Cardiac muscle cell (in vitro differentiated cells and primary cell): ENCODE results near the gene OR1B1. TPM values are rescaled to one million over a fixed set of nuclear protein-coding genes. Genes with fewer than 3 reads are reported as not detected.
A peak's percentile ranks its signal among the peaks of the same experiment; 100 is the strongest.

Source experiments
- DNase-seq, 2 donors: peaks; one replicate each; pipeline versions ENCODE4 v3.0.0 to v3.0.0-alpha.2; 2010 to 2017; ENCODE audit warnings: low read depth in 1 of 2, low spot score in 1 of 2
- H3K27ac ChIP-seq: fragments of 200-600 bp; sonication (generic); 2 replicates; pipeline ENCODE4 v1.5.1; 2016
- H3K27me3 ChIP-seq: fragments of 200-600 bp; sonication (generic); 2 replicates; pipeline ENCODE4 v1.6.0; 2016; ENCODE audit warnings: control low read depth
- H3K36me3 ChIP-seq: fragments of 200-600 bp; sonication (generic); 2 replicates; pipeline ENCODE4 v1.5.1; 2016; ENCODE audit warnings: control low read depth
- H3K4me1 ChIP-seq: fragments of 200-600 bp; sonication (generic); 2 replicates; pipeline ENCODE4 v1.8.1; 2017; ENCODE audit warnings: low read depth, mild to moderate bottlenecking, mixed run types
- H3K4me3 ChIP-seq: fragments of 200-600 bp; sonication (generic); 2 replicates; pipeline ENCODE4 v1.5.1; 2016; ENCODE audit warnings: mild to moderate bottlenecking
- H3K9me3 ChIP-seq: fragments of 200-600 bp; sonication (generic); 2 replicates; pipeline ENCODE4 v1.5.1; 2017; ENCODE audit warnings: low read depth, mild to moderate bottlenecking, control low read depth
- CTCF ChIP-seq: IDR thresholded peaks from 2 replicates; pipeline ENCODE4 v1.5.1; 2012; ENCODE audit warnings: low read depth, mild to moderate bottlenecking, low read length
- polyA plus RNA-seq: library from polyadenylated mRNA; unstranded; fragments of >200 nt; fragmentation: Nextera tagmentation; extraction: Ambion mirVana; gene quantifications from 2 replicates; pipeline ENCODE4 v1.2.1, GENCODE V29; 2016
- total RNA-seq: library from RNA; depleted of rRNA; stranded (reverse); fragments of >200 nt; gene quantifications from 2 replicates; pipeline ENCODE4 v1.2.3, GENCODE V29; 2016

The OR1B1 gene
- not detected in 2 replicates for total RNA-seq
- not detected in 2 replicates for polyA plus RNA-seq

- Histone ChIP-seq H3K36me3 (no peaks in the 10 kb centered on the region), H3K27ac (no peak within 1 kb of the TSS), H3K9me3 (peaks cover 4% of the 10 kb centered on the region), H3K27me3 (no peaks in the 10 kb centered on the region), H3K4me3 (no peak within 1 kb of the TSS), H3K4me1 (no peaks in the 10 kb centered on the region)
- TF ChIP-seq CTCF = no peak
- DNase-seq = no peak
These were observed at the start of gene OR1B1 for GRCh38 chr9:122657527-122657926. Gene OR1B1, minus strand, starts transcription at chr9:122657627.

GRCh38 chr9:122695696-122696095, 38.3 kb upstream of the OR1B1 start:
- H3K4me3 ChIP-seq = no peak overlapping the region
- no peaks in the 10 kb centered on the region for H3K4me1 ChIP-seq
- no peak overlapping the region for H3K27ac ChIP-seq
- no peaks in the 10 kb centered on the region for H3K36me3 ChIP-seq
- DNase-seq = no peak
- no peaks in the 10 kb centered on the region for H3K27me3 ChIP-seq
- H3K9me3 ChIP-seq = no peaks in the 10 kb centered on the region
- no peak for TF ChIP-seq CTCF

- Histone ChIP-seq H3K36me3 (no peaks in the 10 kb centered on the region), H3K27me3 (no peaks in the 10 kb centered on the region), H3K9me3 (no peaks in the 10 kb centered on the region), H3K4me1 (no peaks in the 10 kb centered on the region), H3K27ac (no peak overlapping the region), H3K4me3 (no peak overlapping the region)
- TF ChIP-seq CTCF = no peak
- DNase-seq = no peak
These were observed 27.4 kb upstream of the OR1B1 start for GRCh38 chr9:122684851-122685250.

- no peaks in the 10 kb centered on the region for H3K4me1 ChIP-seq
- no peaks in the 10 kb centered on the region for H3K9me3 ChIP-seq
These were observed 15.1 kb upstream of the OR1B1 start for GRCh38 chr9:122672481-122672880.

DNA sequence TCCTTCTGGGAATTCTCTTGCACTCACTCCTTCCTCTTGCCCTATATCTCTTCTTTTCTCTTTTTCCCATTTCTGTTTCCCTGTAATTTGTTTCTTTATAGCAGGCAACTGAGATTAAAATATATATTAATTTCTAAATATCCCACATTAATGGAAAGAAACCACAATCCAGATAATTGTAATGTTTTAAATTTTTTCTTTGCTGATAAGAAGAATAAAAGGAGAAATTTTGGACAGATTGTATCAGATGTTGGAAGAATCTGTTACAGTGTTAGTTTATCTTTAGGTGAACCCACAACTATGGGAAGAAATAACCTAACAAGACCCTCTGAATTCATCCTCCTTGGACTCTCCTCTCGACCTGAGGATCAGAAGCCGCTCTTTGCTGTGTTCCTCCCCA, 4.0 kb upstream of the OR1B1 start, which contains the start of gene OR1L1:
Gene OR1L1, plus strand, starts transcription at position 301 of the 400 bp plus-strand sequence. Its CDS starts 0 bp downstream, at position 301.
- Histone ChIP-seq H3K36me3 (no peaks in the 10 kb centered on the region), H3K27ac (no peak within 1 kb of the TSS), H3K4me1 (no peaks in the 10 kb centered on the region), H3K4me3 (no peak within 1 kb of the TSS), H3K9me3 (peaks cover 4% of the 10 kb centered on the region), H3K27me3 (no peaks in the 10 kb centered on the region)
- TF ChIP-seq CTCF = no peak
- DNase-seq = no peak

More at GRCh38 chr9:122672481-122672880, 15.1 kb upstream of the OR1B1 start:
- H3K27me3 ChIP-seq = no peaks in the 10 kb centered on the region
- TF ChIP-seq CTCF = no peak
- no peak overlapping the region for H3K4me3 ChIP-seq
- no peak for DNase-seq
- H3K27ac ChIP-seq = no peak overlapping the region
- no peaks in the 10 kb centered on the region for H3K36me3 ChIP-seq

DNA sequence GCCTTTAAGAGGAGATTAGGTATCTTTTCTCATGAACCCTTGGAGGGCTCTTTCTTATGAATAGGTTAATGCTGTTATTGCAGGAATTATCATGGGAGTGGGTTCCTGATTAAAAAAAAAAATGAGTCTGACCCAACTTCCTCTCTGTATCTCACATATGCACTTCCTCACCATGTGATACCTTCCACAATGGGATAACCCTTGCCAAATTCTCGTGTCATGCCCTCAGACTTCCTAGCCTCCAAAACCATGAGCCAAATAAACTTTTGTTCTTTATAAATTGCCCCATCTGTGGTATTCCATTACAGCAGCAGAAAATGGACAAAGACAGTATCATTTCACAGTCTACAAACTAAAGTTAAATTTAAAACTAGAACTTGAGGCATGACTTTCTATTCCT, 1.0 kb downstream of the OR1B1 start:
- Histone ChIP-seq H3K4me1 (no peaks in the 10 kb centered on the region), H3K36me3 (no peaks in the 10 kb centered on the region), H3K27ac (no peak overlapping the region), H3K27me3 (no peaks in the 10 kb centered on the region), H3K9me3 (peaks cover 4% of the 10 kb centered on the region), H3K4me3 (no peak overlapping the region)
- no peak for TF ChIP-seq CTCF
- peak in 1 of 2 donors; percentile 0 for DNase-seq
